HepG2 (cell line): Measurements from ENCODE around the gene PEX11B. TPM values are rescaled to one million over a fixed set of nuclear protein-coding genes. Genes with fewer than 3 reads are reported as not detected.

ENCODE experiments used
- CHD4 ChIP-seq: fragments of 200-600 bp; sonication (generic); IDR thresholded peaks from 2 replicates; pipeline ENCODE4 v1.7.0; 2017; ENCODE audit warnings: mild to moderate bottlenecking, low read length, borderline replicate concordance
- EHMT2 ChIP-seq: fragments of 200-600 bp; sonication (generic); IDR thresholded peaks from 2 replicates; pipeline ENCODE4 v1.7.0; 2017; ENCODE audit warnings: antibody characterized with exemption, low read depth, low read length, borderline replicate concordance
- ETV6 ChIP-seq: sonication (generic); formaldehyde crosslinking; conservative IDR thresholded peaks from 2 replicates; pipeline ENCODE4 v1.4.0; 2020; ENCODE audit warnings: missing genetic modification reagents
- HOXA5 ChIP-seq: sonication (generic); formaldehyde crosslinking; IDR thresholded peaks from 2 replicates; pipeline ENCODE4 v1.4.0; 2020; ENCODE audit warnings: missing genetic modification reagents
- KLF9 ChIP-seq: IDR thresholded peaks from 2 replicates; pipeline ENCODE4 v1.6.1; 2016; ENCODE audit warnings: low read depth
- MLXIP ChIP-seq: sonication (generic); formaldehyde crosslinking; IDR thresholded peaks from 2 replicates; pipeline ENCODE4 v1.9.0; 2021; ENCODE audit warnings: missing genetic modification reagents, borderline replicate concordance
- MTA1 ChIP-seq: sonication (generic); formaldehyde crosslinking; IDR thresholded peaks from 2 replicates; pipeline ENCODE4 v1.4.0; 2020; ENCODE audit warnings: missing genetic modification reagents, mild to moderate bottlenecking, borderline replicate concordance
- NBN ChIP-seq: fragments of 450-650 bp; conservative IDR thresholded peaks from 2 replicates; pipeline ENCODE4 v1.6.1; 2017
- NFIB ChIP-seq: sonication (generic); formaldehyde crosslinking; IDR thresholded peaks from 2 replicates; pipeline ENCODE4 v1.9.0; 2021; ENCODE audit warnings: missing genetic modification reagents, mild to moderate bottlenecking, borderline replicate concordance
- RELA ChIP-seq: sonication (generic); formaldehyde crosslinking; IDR thresholded peaks from 2 replicates; pipeline ENCODE4 v1.4.0; 2020; ENCODE audit warnings: missing genetic modification reagents
- RFXANK ChIP-seq: IDR thresholded peaks from 2 replicates; pipeline ENCODE4 v1.6.1; 2016
- SIX1 ChIP-seq: sonication (generic); formaldehyde crosslinking; IDR thresholded peaks from 2 replicates; pipeline ENCODE4 v1.4.0; 2020; ENCODE audit warnings: missing genetic modification reagents, borderline replicate concordance
- SIX4 ChIP-seq: sonication (generic); formaldehyde crosslinking; IDR thresholded peaks from 2 replicates; pipeline ENCODE4 v1.4.0; 2020; ENCODE audit warnings: missing genetic modification reagents
- SKIL ChIP-seq: sonication (generic); formaldehyde crosslinking; IDR thresholded peaks from 2 replicates; pipeline ENCODE4 v1.8.0; 2022; ENCODE audit warnings: missing genetic modification reagents, mild to moderate bottlenecking, moderate library complexity, borderline replicate concordance
- THYN1 ChIP-seq: sonication (generic); formaldehyde crosslinking; IDR thresholded peaks from 2 replicates; pipeline ENCODE4 v1.8.1; 2023; ENCODE audit warnings: low read depth, mild to moderate bottlenecking, moderate library complexity, missing genetic modification reagents, borderline replicate concordance
- ZBTB1 ChIP-seq: sonication (generic); formaldehyde crosslinking; IDR thresholded peaks from 2 replicates; pipeline ENCODE4 v1.4.0; 2020; ENCODE audit warnings: missing genetic modification reagents, borderline replicate concordance
- ZBTB25 ChIP-seq: IDR thresholded peaks from 2 replicates; pipeline ENCODE4 v1.6.1; 2018; ENCODE audit warnings: missing genetic modification reagents
- ZNF17 ChIP-seq: sonication (generic); formaldehyde crosslinking; IDR thresholded peaks from 2 replicates; pipeline ENCODE4 v1.5.0; 2020; ENCODE audit warnings: mild to moderate bottlenecking, missing genetic modification reagents
- ZNF276 ChIP-seq: sonication (generic); formaldehyde crosslinking; IDR thresholded peaks from 2 replicates; pipeline ENCODE4 v1.4.0; 2020; ENCODE audit warnings: mild to moderate bottlenecking, low read depth, missing genetic modification reagents
- ZNF430 ChIP-seq: sonication (generic); formaldehyde crosslinking; IDR thresholded peaks from 2 replicates; pipeline ENCODE4 v1.9.0; 2021; ENCODE audit warnings: mild to moderate bottlenecking, missing genetic modification reagents
- ZNF432 ChIP-seq: sonication (generic); formaldehyde crosslinking; IDR thresholded peaks from 2 replicates; pipeline ENCODE4 v1.5.0; 2020; ENCODE audit warnings: missing genetic modification reagents, mild to moderate bottlenecking, borderline replicate concordance
- ZNF552 ChIP-seq: sonication (generic); formaldehyde crosslinking; IDR thresholded peaks from 2 replicates; pipeline ENCODE4 v1.9.0; 2022; ENCODE audit warnings: missing genetic modification reagents, mild to moderate bottlenecking, borderline replicate concordance
- ZNF570 ChIP-seq: sonication (generic); formaldehyde crosslinking; IDR thresholded peaks from 2 replicates; pipeline ENCODE4 v1.4.0; 2020; ENCODE audit warnings: mild to moderate bottlenecking, missing genetic modification reagents, borderline replicate concordance
- ZNF615 ChIP-seq: sonication (generic); formaldehyde crosslinking; IDR thresholded peaks from 2 replicates; pipeline ENCODE4 v1.5.0; 2020; ENCODE audit warnings: mild to moderate bottlenecking, missing genetic modification reagents, borderline replicate concordance
- ZNF841 ChIP-seq: sonication (generic); formaldehyde crosslinking; IDR thresholded peaks from 2 replicates; pipeline ENCODE4 v1.8.1; 2023; ENCODE audit warnings: missing genetic modification reagents, borderline replicate concordance
- polyA plus RNA-seq, 8 experiments: library from polyadenylated mRNA; depleted of rRNA in 3 of 8; stranded (reverse) in 7 of 8; unstranded in 1 of 8; fragments of >200 nt; fragmentation: Illumina TruSeq in 4 of 8; extraction: Trizol in 4 of 8; gene quantifications; 2 replicates each; pipeline versions ENCODE4 v1.2.1 to v1.2.3, GENCODE V29; 2011 to 2016; ENCODE audit warnings: low read depth in 4 of 8, missing spikeins in 1 of 8, mixed read lengths in 1 of 8; ENCODE audit not compliant: insufficient read depth in 1 of 8
- total RNA-seq, 5 experiments: library from RNA; depleted of rRNA; stranded (reverse); fragments of >200 nt; fragmentation: Illumina TruSeq; extraction: Trizol; gene quantifications; 2 replicates each; pipeline ENCODE4 v1.2.3, GENCODE V29; 2016; ENCODE audit warnings: low read depth in 1 of 5

Gene PEX11B
- total and polyA plus RNA-seq, 2 of the 13 experiments (the other 11 are each of a cell fraction or from before 2014, with no cell fraction given): 21.6 to 48.4 TPM

GRCh38 chr1:145897969-145898368 lies 20.5 kb downstream of the PEX11B start (continued):
- TF ChIP-seq NFIB (CRISPR knock-in tag) (no peak), HOXA5 (CRISPR knock-in tag) (no peak), MTA1 (CRISPR knock-in tag) (no peak), ETV6 (CRISPR knock-in tag) (no peak), MLXIP (no peak), KLF9 (CRISPR knock-in tag) (no peak), ZNF552 (CRISPR knock-in tag) (no peak), ZNF570 (CRISPR knock-in tag) (no peak), ZNF432 (no peak), NBN (no peak), ZBTB1 (CRISPR knock-in tag) (no peak), CHD4 (no peak), SIX1 (CRISPR knock-in tag) (no peak), SIX4 (CRISPR knock-in tag) (no peak), SKIL (CRISPR knock-in tag) (peak; percentile 24; the same call in 1 of the 2 replicates), ZNF276 (CRISPR knock-in tag) (no peak), EHMT2 (no peak), ZNF615 (CRISPR knock-in tag) (no peak), RFXANK (CRISPR knock-in tag) (no peak), THYN1 (CRISPR knock-in tag) (no peak), ZNF17 (CRISPR knock-in tag) (no peak), ZNF430 (no peak), ZNF841 (no peak), ZBTB25 (CRISPR knock-in tag) (no peak), RELA (no peak)
